ENCODE results near the gene SH2D7.

DNA sequence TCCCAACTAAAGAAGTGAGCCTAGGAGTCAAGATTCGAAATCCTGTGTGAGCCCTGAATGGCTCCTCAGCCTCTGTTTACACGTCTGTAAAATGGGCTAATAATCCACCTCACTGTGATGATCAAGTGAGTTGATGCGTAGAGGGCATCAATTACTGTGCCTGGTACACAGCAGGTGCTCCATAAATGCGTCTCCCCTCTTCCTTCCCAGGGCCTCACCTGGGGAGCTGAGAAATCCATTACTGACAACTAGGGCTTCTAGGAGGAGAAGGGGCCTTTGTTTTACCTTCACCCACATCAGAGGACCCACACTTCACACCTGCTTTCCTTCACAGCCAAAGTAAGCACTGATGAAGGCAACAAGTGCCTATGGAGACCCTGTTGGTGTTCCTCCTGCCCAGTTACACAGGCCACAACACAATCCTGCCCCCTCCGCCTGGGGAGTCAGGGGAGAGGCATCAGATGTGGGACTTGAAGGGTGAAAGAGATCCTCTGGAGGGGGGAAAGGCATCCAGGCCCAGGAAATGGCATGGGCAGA, 37.5 kb downstream of the SH2D7 start:
- TF ChIP-seq, protein P1, sequence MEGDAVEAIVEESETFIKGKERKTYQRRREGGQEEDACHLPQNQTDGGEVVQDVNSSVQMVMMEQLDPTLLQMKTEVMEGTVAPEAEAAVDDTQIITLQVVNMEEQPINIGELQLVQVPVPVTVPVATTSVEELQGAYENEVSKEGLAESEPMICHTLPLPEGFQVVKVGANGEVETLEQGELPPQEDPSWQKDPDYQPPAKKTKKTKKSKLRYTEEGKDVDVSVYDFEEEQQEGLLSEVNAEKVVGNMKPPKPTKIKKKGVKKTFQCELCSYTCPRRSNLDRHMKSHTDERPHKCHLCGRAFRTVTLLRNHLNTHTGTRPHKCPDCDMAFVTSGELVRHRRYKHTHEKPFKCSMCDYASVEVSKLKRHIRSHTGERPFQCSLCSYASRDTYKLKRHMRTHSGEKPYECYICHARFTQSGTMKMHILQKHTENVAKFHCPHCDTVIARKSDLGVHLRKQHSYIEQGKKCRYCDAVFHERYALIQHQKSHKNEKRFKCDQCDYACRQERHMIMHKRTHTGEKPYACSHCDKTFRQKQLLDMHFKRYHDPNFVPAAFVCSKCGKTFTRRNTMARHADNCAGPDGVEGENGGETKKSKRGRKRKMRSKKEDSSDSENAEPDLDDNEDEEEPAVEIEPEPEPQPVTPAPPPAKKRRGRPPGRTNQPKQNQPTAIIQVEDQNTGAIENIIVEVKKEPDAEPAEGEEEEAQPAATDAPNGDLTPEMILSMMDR (conservative IDR thresholded peaks at IDR 0.05; ENCODE audit: low read depth in 2 of 2), result no peak
- TF ChIP-seq EZH2 (IDR thresholded peaks at IDR 0.05; ENCODE audit: low read depth, unreplicated experiment), result no peak
- no peak for TF ChIP-seq ZNF331 (CRISPR knock-in tag; IDR thresholded peaks at IDR 0.05; ENCODE audit: low read depth)
- TF ChIP-seq, protein P2, sequence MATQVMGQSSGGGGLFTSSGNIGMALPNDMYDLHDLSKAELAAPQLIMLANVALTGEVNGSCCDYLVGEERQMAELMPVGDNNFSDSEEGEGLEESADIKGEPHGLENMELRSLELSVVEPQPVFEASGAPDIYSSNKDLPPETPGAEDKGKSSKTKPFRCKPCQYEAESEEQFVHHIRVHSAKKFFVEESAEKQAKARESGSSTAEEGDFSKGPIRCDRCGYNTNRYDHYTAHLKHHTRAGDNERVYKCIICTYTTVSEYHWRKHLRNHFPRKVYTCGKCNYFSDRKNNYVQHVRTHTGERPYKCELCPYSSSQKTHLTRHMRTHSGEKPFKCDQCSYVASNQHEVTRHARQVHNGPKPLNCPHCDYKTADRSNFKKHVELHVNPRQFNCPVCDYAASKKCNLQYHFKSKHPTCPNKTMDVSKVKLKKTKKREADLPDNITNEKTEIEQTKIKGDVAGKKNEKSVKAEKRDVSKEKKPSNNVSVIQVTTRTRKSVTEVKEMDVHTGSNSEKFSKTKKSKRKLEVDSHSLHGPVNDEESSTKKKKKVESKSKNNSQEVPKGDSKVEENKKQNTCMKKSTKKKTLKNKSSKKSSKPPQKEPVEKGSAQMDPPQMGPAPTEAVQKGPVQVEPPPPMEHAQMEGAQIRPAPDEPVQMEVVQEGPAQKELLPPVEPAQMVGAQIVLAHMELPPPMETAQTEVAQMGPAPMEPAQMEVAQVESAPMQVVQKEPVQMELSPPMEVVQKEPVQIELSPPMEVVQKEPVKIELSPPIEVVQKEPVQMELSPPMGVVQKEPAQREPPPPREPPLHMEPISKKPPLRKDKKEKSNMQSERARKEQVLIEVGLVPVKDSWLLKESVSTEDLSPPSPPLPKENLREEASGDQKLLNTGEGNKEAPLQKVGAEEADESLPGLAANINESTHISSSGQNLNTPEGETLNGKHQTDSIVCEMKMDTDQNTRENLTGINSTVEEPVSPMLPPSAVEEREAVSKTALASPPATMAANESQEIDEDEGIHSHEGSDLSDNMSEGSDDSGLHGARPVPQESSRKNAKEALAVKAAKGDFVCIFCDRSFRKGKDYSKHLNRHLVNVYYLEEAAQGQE (IDR thresholded peaks at IDR 0.05; ENCODE audit: unreplicated experiment), result no peak
- TF ChIP-seq JUNB (IDR thresholded peaks at IDR 0.05; ENCODE audit: unreplicated experiment), result no peak
- TF ChIP-seq POLR2AphosphoS5 (IDR thresholded peaks at IDR 0.05; ENCODE audit: low read depth), result no peak
- TF ChIP-seq CREB1 (CRISPR knock-in tag; IDR thresholded peaks at IDR 0.05; ENCODE audit: low read depth), result no peak
- TF ChIP-seq ZNF114 (CRISPR knock-in tag; IDR thresholded peaks at IDR 0.05), result no peak
- TF ChIP-seq EZH2phosphoT487 (IDR thresholded peaks at IDR 0.05; ENCODE audit: unreplicated experiment), result no peak
- TF ChIP-seq NANOG (IDR thresholded peaks at IDR 0.05; ENCODE audit: borderline replicate concordance), result no peak
- TF ChIP-seq STAT1 (IDR thresholded peaks at IDR 0.05; ENCODE audit: unreplicated experiment), result no peak
- TF ChIP-seq, protein P3, sequence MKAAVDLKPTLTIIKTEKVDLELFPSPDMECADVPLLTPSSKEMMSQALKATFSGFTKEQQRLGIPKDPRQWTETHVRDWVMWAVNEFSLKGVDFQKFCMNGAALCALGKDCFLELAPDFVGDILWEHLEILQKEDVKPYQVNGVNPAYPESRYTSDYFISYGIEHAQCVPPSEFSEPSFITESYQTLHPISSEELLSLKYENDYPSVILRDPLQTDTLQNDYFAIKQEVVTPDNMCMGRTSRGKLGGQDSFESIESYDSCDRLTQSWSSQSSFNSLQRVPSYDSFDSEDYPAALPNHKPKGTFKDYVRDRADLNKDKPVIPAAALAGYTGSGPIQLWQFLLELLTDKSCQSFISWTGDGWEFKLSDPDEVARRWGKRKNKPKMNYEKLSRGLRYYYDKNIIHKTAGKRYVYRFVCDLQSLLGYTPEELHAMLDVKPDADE (IDR thresholded peaks at IDR 0.05), result no peak
